ENCODE results near the gene CTXN2.

The CTXN2 gene

GRCh38 chr15:48191574-48192225, at the start of gene CTXN2:
TSS of gene CTXN2 (plus strand) at chr15:48191665. CDS start at chr15:48201301, 9,636 bp downstream.
- DNase-seq = no peak

- no peak for DNase-seq
These were observed 47.6 kb upstream of the CTXN2 start for GRCh38 chr15:48143856-48144255.

DNA sequence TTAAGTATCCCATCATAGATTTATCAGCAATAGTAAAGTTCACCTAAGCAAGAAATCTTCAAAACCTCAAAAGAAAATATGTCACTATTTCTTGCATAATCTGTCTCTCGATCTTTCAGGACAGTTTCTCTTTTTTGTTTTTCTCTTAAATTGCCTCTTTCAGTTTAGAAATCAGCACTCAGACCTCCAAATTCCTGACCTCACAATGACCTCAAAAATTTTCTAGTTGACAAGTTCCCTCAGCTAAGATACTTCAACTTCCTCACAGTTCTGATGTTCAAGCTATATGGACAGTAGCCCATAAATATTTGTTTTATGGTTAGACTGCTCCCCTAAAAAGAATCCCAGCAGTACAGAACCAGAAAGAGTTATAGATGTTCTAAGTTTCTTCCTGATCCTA, 46.6 kb upstream of the CTXN2 start:
- DNase-seq = no peak

DNA sequence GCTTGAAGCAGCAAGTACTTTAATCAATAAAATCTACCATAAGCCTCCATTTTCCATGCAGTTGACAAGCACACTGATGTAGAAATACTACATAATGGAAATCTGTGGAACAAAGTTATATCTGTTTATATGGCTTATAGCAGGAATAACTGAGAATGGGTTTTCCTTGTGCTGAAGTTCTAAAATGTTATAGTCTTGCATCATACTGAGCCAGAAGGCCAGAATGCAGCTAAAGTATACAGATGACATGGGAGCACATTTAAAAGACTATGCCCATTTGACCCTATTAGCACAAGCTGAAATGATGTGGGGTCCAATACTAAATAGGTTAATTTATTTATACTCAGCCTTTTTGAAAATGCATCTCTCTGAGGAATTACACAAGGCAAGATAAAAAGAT, 45.5 kb upstream of the CTXN2 start:
- no peak for DNase-seq

DNA sequence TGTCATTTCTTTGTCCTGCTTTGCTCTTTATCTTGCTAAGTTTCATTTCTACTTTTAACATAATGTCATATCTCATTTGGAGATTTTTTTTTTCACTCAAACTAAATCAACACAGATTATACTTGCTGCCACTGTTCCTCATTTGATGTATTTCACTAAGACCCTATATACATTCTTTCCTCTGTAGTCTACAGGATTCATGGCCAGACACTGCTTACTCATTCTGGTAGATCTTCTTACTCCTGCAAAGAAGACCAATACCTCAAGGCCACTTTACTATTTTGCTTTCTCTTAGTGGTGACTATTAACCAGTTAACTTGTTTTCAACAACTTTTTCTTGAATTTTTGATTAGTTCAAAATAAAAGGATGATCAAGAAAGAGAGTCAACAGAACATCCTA, 44.1 kb upstream of the CTXN2 start:
- DNase-seq = no peak

- no peak for DNase-seq
These were observed 41.6 kb upstream of the CTXN2 start for GRCh38 chr15:48149858-48150257.

DNA sequence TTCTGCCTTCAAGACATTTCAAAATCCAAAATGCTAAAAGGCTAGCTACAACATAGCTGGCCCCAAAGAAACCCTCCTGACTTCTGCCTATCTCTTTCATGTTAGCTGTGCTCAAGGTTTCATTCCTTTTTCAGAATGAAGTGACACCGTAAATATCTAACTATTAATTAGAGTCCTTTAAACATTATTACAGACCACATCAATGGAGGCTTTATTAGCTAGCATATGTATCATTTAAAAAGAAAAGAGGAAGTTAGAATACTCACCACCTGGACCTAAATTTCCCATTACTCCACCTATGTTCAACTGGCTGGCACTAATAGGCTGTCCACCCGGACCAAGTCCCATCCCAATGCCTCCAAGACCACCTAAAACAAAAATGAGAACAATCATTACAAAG, 37.9 kb upstream of the CTXN2 start:
- DNase-seq = no peak

DNA sequence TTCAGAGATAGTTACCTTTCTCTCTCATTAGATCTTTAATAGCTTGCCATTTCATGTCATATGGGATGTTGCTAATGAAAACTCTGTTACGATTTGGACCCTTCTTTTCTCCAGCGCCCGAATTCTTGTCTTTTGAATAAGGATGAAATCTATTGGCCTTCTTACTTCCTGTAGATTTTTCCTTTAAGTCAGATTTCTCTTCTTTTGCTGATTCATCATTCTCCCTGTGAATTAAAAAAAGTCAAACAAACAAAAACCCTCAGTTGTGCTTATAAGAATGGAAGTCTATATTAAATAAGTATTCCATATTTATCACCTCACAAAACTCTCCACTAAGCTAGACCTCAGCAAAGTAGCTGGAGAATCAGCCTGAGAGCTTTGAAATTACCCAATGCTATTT, 22.8 kb upstream of the CTXN2 start:
- DNase-seq = no peak

GRCh38 chr15:48170981-48171380, 20.5 kb upstream of the CTXN2 start:
- DNase-seq = no peak

GRCh38 chr15:48175126-48175525, 16.3 kb upstream of the CTXN2 start:
- no peak for DNase-seq

- no peak for DNase-seq
These were observed 15.4 kb upstream of the CTXN2 start for GRCh38 chr15:48176112-48176511.

DNA sequence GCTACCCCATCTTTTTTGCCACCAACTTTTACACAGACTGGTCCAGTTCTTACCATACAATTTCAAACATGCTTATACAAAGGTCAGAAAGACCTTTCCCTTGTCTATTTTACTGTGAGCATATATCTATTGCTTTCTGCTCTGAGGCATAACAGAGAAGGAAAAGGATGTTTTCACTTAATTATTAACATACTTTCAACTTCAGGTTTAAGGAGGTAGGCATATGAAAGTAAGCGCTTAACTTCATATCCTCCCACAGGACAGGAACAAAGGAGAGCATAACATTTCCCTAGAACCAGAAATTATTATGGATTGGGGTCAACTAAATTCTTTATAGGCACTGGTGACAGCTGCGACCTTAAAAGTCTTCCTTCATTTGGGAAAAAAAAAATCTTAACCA, 14.5 kb upstream of the CTXN2 start:
- DNase-seq = no peak

- peak; percentile 5 for DNase-seq
These were observed 14.1 kb upstream of the CTXN2 start for GRCh38 chr15:48177383-48177765.

- DNase-seq = peak; percentile 85
These were observed 13.5 kb upstream of the CTXN2 start, which contains the start of gene MYEF2 for GRCh38 chr15:48177766-48178647. TSS of gene MYEF2 (minus strand) at chr15:48178295. CDS start at chr15:48178237, 58 bp downstream.

- DNase-seq = no peak
These were observed 12.9 kb upstream of the CTXN2 start for GRCh38 chr15:48178648-48178931.

GRCh38 chr15:48182749-48183148, 8.7 kb upstream of the CTXN2 start:
- no peak for DNase-seq

DNA sequence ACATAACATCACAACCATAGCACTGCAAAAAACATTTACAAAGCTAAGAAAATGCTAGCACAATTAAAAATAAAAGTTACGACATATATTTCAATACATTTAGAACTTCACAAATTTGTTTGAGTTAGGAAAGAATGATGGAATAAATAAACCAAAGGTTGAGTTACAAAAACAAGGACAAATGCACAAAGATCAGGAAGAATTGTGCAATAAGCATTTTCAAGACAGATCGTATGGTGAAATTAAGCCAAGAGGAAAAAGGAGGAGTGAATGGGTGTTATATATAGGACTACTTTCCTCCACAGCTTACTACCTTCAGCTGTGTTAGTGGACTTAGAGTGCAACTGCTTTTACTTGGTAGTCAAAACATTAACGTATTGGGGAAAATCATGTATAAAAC, 5.9 kb upstream of the CTXN2 start:
- DNase-seq = no peak

DNA sequence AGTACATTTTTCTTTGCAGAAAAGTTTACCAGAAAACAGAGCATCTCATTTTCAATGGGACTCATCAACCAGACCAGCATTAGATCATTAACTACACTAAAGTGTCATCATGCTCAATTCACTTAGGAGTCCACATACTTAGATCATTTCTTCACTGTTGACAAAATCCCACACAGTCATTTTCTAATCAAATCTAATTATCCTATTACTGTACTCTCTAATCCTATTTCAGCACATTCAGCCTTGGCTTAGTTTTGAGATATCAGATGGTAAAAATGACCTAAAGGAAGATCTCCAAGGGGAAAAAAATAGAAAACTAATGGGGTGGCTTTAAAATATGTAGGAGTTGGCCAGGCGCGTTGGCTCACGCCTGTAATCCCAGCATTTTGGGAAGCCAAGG, 5.2 kb upstream of the CTXN2 start:
- DNase-seq = no peak

- peak; percentile 52 for DNase-seq
These were observed 412 bp upstream of the CTXN2 start for GRCh38 chr15:48190932-48191573.

DNA sequence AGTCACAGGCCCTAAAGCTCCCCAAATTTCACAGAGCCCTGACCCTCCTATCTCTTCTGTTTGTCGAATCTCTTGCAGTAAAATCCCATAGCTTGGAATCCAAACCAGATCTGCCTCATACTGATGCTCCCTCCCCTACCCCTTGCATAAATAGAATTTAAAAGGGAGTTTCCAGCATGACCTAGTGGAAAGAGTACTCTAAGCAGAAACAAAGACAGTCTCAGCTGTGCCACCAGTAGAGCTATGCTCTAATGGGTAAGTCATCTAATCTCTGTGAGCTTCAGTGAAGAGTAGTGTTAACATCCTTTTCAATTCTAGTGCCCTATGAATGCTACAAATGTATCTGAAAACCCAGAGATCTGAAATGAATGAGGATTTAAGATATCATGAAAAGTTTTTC, 10.6 kb downstream of the CTXN2 start:
- DNase-seq = no peak

DNA sequence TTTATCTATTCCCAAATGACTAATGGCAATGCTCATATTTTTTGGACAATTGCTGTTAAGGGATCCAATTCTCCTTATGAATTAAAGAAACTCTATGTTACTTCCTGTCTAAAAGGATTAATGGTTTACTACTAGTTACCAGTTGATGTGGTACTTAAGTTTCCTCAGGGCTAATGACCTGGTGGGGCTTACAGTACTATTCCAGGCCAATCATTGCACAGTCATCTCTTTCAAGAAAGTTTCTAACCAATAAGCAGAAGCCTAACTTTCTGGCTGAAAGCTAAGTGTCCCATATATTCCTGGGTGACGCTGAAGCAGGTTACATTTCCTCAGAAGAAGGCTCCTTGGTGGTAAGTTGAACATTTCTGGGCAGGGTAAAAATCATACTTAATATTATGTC, 14.5 kb downstream of the CTXN2 start, which contains the start of gene SLC12A1:
TSS of gene SLC12A1 (plus strand) at position 322 of the 400 bp plus-strand sequence. CDS start 1,418 bp downstream, outside the sequence.
- DNase-seq = no peak

GRCh38 chr15:48221261-48221660, 29.8 kb downstream of the CTXN2 start:
- no peak for DNase-seq

- no peak for DNase-seq
These were observed 30.4 kb downstream of the CTXN2 start for GRCh38 chr15:48221885-48222284.

DNA sequence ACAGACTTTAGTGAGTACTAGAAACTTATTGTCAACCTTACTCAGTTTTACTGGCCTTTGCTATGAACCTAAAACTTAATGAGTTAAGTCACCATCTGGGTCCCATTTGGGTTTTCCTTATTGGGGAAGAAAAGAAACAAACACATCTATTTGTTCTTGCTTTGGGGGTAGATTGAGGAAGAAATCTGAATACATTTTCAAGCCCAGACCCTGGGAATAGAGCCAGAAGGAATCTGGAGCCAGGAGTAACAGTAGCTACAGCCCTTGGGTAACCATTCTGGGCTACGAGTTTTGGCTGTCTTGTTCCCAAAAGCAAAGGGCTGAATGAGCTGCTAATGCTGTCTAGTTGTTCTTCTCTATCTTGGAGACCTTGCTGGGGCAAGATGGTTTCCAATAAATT, 31.2 kb downstream of the CTXN2 start:
- DNase-seq = no peak

All from stimulated activated CD4-positive, alpha-beta T cell treated with anti-CD3 and anti-CD28 coated beads, Interleukin-15, amount 100 ng/mL, for 24 hours (primary cell).